Activated naive CD8-positive, alpha-beta T cell treated with anti-CD3 and anti-CD28 coated beads, Interleukin-2, amount 50 U/mL, for 16 hours (primary cell): Measurements from ENCODE around the gene CYP27C1.
"Not testable (repeated sequence)": the region's sequence is repeated elsewhere in the genome, so short reads cannot be mapped to it uniquely, and the experiment has no call there.

Experiments used
- DNase-seq: peaks from one replicate; pipeline ENCODE4 v3.0.0-alpha.2; 2020; ENCODE audit warnings: low read depth, low spot score

Gene CYP27C1

DNA sequence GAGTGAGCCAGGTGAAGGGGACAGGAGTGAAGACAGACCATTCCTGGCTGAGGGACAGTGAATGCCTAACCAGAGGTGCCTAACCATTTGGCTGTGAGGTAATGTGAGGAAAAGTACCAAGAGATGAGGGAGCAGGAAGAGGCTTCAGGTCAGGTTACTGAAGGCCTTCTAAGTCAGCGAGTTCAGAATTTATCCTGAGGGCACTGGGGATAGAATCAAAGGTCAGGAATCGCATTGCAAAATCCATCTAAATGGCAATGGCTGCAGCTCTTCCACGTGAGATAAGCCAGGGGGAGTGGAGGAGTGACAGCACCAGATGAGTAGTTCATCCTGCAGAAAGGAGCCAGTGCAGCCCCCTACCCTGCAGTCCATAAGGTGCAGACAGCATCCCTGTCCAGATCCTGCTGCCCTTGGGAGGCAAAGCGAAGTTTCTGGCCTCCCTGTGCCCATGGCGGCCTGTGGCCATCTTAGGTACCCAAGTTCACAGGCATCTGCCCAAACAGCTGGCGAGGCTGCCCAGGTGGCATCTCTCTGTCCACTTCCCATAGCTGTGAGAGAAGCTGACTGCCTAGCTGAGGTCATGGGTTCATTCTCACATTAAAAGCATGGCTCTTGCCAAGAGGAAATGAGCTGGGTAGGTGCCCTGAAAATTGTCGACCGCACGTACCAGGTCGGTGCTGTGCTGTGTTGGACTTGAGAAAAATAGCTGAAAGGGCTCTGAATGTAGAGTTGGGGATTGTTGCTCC, 49.5 kb downstream of the CYP27C1 start:
- no peak for DNase-seq

DNA sequence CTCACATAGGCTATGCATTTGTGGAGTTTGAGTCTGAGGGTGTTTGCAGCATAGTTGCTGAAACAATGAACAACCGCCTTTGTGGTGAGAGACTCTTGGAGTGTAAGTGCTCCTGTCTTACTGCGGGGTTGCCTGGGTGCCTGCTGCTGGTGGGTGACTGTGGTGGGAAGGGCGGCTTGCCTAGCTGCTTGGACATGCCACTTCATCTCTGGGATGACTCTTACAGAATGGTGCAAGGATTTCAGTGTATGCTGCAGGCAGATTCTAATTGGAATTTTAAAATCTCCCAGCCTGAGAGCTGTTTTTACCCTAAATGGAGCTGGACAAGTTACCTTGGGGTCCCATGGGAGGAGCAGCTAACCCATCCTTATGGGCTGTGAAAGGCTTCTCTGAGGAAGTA, 50.1 kb downstream of the CYP27C1 start:
- DNase-seq, result no peak

DNA sequence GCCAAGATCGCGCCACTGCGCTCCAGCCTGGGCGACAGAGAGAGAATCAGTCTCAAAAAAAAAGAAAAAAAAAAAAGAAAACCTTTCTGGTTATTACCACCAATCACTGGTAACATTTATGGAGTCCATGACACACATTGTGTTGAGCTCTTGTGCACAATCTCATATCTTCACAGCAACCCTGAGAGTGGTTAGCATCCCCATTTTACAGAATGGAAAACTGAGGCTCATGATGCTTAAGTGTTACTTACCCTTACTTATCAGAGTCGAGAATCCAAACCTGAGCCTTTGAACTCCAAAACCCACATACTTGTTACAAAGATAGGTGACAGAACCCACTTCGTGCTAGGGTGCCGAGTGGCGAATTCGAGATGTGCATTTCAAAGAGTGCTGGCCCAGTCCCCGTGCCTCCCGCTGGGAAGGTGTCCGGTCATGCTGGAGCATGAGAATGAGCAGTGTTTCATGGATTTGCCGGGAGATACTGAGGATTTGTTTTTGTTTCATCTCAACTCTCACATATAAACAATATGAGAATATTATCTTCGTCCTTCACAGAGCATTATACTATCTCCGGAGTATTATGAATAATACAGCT, 50.9 kb downstream of the CYP27C1 start:
- DNase-seq, result no peak

DNA sequence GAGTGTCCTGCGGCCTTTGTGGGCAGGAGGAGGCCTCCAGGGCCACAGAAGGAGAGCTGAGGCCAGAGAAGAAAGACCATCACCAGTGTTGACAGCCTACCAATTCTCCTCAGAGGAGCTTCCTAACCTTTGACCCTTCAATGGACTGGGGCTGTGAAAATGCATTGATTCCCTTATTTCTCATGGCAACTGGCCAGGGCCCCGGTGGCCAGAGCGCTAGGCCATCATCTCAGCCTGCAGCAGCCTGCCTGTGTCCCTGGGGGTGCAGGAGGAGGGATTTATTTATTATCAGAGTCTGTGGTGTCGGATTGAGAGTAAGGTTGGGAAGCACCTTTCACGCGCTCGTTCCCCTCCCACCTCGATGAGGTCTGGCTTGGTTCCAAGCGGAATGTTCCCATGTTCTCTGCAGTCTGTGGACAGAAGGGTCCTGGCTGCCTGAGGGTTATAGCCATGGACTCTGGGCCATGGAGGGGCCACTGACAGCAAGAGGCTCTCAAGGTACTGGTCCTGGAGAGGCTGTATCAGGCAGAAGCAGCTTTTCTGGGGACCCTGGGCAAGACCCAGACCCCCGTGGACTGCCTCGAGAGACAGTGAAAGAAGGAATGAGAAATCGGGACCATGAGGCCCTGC, 53.8 kb downstream of the CYP27C1 start:
- DNase-seq, result no peak

DNA sequence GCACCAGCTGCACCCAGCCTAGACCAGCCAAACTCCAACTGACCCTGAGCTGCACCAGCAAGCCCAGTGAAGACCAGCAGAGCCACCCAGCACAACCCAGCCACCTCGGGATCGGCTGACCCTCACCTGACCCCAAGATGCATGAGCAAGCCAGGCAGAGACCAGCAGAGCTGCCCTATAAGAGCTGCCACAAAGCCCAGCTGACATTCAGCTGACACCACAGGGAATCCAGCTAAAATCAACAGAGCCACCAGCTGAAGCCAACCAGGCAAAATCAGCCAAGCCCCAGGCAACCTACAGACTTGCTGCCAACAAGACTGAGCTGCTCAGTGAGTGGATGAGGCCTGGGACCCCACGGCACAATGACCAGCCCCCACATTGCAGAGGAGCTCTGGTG, 54.6 kb downstream of the CYP27C1 start:
- DNase-seq, result no peak

DNA sequence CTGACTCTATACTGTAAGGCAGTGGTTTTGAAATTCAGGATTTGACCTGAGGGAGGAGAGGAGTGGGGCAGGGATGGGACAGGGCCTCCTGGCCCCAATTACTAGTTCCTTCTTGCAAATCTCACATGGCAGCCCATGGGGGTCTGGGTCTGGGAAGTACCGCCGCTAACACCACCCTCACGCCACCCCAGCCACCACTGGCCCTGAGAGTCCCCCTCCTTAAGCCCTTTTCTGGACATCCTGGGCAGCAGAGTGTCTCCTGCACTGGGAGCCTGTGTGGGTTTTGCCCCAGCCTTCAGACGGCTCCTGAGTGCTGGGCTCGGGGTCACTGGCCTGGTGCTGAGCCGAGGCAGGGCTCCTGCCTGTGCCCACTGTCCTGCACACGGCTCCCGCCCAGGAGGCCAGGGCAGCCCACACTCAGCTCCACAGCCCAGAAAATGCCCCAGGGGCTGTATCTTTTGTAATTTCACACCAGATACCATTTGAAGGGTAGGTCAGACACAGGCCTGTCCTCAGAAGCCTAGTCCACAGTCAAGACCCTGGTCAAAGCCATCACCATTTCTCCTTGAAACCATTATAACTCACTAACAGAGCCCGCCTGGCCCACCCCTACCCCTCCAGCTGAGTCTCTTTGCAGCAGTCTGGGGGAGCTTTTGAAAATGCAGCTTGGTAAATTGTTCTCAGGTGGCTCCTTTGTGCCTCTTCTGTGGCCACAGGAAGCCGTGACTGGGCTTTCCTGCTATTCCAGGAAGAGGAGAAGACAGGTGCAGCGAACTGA, 55.1 kb downstream of the CYP27C1 start:
- DNase-seq, result no peak

DNA sequence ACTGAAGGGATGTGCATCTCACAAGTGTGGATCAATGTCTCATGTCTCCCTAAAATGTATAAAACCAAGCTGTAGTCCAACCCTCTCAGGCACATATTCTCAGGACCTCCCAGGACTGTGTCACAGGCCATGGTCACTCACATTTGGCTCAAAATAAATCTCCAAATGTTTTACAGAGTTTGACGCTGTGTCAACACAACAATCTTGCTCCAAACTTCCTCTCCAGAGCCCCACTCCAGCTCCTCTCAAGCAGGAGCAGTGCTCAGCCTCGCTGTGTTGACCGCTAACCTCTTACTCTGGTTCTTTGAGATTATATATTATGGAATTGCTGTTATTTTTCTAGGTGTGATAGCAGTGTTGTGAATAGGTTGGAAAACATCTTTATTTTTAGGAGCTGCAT, 56.2 kb downstream of the CYP27C1 start:
- DNase-seq, result no peak

DNA sequence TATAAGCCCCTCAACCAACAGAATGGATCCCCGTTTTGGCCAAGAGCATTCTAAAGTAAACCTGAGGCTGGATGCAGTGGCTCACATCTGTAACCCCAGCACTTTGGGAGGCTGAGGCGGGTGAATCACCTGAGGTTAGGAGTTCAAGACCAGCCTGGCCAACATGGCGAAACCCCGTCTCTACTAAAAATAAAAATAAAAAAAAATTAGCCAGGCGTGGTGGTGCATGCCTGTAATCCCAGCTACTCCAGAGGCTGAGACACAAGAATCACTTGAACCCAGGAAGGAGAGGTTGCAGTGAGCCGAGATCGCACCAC, 57.1 kb downstream of the CYP27C1 start:
- not testable (repeated sequence) for DNase-seq

DNA sequence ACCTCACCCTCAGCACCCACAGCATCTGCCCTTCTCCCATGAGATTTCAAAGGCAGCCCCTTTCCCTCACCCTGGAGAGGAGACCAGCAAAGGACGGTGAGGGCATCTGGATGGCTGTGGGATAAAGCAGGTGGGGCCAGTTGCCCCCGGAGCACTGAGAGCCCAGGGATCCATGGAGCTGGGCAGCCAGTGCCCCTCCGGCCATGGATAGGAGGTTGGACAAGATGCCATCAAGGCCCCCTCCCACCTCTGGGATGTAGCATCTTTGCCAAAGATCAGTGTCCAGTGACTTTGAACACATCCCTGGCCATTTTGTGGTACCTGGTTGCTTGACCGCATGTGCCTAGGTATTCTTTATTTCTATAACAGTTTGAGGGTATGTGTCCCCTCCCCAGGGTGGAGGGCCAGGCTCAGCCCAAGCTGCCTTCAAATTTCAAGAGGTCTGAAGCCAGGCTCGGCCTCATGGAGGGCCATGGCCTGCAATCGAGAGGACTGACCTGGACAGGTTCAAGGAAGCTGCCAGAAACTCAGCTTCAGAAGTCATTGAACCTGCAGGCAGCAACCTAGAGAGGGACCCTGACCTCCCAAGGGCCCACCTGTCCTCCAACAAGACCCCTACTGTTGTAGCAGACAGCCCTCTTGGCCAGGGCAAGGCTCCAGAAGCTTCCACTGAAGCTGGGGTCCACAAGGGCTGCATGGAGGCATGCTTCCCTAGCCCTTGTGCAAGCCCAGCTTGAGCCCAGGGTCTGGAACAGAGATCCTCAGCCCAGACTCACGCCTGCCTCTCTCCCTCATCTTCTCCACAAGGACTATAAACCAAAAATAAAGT, 57.6 kb downstream of the CYP27C1 start:
- DNase-seq, result no peak

DNA sequence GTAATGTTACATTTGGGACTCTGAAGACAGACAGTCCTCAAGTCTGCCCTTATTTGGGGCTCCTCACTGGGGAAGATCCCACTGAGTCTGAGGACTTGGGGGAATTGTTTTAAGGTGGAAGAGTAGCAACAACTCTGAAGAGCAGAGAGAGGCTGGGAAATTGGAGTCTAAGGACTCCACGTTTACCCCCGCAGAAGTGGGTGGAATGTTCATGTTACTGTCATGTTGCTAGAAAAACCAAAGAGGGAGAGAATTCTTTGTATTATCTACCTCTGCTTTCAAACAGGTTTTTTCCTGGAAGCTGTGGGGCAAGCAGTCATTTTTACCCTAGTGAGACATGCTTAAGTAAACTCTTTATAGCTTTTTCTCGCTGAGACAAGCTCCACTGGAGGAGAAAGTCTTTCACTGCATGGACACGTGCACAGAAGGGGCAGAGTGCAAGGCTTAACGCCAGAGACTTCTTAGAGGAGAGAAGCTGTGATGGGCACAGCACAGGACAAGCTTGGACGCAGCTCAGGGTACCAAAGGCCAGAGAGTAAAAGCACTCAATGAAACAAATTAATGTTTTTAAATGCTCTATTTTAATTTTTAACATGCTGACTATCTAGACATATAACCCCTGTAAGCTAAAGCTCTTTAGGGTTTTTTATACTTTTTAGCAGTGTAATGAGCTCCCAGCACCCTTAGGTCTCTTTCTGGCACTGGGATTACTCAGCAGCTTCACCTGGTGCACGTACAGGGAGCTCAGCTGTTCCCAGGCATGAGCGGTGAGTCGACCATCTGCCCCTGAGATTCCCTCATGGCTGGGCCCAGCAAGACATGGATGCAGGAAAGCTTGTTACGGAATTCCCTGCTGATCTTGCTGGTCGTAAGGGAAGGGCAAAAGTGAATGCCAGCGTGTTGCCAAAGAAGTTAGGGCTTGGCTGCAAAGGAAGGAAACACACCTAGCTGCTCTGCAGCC, 58.6 kb downstream of the CYP27C1 start:
- DNase-seq, result no peak

DNA sequence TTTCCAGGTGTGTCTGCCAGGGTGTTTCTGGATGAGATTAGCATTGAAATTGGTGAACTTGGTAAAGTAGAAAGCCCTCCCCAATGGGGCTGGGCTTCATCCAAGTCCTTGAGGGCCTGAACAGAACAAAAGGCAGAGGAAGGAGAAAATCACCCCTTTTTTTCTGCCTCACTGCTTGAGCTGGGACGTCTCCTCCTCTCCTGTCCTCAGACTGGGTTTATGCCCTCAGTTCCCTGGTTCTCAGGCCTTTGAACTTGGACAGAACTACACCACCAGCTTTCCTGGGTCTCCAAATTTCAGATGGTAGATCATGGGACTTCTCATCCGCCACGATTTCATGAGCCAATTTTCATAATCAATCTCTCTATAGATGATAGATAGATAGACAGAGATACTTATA, 59.4 kb downstream of the CYP27C1 start:
- DNase-seq, result no peak

DNA sequence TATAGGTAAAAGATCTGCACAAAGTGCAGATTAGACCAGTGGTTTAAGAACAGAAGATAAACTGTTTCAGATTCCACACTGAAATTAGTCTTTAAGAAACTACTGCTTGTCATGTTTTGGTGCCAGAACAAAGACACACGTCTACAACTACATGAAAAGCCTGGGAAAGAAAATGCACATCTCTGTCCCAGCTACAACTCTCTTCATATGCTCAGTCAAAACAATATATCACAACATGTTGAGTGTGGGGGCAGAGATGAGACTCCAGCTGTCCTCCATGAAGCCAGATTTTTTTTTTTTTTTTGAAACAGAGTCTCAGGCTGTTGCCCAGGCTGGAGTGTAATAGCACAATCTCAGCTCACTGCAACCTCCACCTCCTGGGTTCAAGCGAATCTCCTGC, 60.6 kb downstream of the CYP27C1 start:
- no peak for DNase-seq

DNA sequence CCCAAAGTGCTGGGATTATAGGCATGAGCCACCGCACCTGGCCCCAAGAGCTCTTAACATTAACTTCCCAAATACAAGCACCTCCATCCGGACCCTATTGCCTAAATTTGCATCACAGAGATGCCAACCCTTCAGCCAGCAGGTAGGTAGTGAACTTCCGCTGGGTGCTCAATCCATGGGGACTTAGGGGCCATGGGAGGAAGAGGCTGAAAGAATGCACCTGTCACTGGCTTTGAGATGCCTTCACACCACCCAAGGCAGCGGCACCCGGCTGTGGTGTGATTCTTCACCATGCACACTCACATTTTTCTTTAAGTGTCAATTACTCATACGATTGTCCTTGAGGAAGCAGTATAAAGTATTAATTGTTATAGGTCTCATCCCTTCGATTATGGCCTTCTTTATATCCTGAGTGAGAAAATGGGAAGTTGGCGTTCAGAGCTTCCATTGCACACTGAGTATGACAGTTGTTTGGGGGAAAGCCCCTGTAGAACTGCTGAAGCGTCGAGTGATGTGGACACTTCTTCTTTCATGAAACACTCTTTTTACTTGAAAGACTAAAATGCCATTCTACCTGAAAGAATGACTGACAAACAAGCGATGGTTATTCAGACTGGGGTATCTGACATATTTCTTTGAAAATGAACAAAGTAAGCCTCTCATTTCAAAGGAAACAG, 61.3 kb downstream of the CYP27C1 start:
- DNase-seq, result no peak

DNA sequence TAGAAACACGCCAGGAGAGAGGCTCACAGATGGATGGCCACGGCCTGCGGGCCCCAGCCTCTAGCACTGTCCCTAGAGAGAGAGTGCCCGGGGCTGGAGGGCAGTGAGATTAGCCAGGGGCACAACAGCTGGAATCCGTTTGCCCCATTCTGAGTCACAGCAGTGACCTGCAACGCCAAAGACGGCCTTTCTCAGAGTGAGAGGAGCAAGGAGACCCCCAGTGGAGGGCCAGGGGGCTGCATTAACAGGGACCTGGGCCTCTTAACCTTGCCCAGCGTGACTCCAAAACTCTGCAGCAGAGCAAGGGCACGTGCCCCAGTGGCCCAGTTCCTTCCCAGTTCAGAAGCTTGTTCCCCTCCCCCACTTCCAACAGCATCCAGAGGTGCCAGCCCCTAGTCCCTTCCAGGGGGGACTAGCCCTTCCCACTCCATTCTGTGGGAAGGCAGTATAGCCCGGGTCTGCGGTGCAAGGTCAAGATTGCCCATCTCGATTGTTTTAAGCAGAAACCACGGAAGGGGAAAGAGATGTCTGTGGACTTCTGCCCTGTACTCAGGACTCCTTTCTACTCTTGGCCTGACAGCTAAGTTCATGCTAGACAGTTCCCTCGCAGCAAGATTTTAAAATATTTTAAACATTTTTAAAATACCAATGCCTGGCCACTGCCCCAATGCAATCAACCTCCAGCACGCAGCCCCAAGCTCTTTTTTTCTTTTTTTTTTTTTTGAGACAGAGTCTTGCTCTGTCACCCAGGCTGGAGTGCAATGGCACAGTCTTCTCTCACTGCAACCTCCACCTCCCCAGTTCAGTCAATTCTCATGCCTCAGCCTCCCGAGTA, 62.2 kb downstream of the CYP27C1 start:
- no peak for DNase-seq

DNA sequence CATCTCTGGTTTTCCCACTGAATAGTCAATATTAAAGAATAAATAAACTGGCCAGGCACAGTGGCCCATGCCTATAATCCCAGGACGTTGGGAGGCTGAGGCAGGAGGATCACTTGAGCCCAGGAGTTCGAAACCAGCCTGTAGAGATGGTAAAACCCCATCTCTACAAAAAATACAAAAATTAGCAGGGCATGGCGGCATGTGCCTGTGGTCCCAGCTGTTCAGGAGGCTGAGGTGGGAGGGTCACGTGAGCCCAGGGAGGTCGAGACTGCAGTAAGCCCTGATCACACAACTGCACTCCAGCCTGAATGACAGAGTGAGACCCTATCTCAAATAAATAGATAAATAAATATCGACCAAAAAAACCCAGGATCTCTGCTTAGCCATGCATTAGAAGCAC, 63.0 kb downstream of the CYP27C1 start:
- no peak for DNase-seq

DNA sequence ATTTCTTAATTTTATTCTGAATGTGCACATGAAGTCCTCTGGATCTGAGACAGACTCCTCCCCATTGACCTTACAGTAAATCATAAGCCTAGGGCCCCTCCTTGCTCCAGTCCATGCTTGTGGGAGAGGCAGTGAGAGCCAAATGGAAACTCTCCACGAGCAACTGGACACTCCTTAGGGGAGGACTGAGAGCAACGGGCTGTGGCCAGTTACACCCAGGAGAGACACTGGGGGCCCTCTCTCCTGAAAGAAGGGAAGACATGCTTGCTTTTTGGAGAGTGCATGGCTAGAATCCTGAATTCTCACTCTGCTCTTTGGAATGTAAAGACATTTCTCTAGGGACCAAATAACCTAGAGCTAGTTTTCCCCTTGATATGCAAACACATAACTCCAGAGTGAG, 64.2 kb downstream of the CYP27C1 start:
- DNase-seq, result no peak

DNA sequence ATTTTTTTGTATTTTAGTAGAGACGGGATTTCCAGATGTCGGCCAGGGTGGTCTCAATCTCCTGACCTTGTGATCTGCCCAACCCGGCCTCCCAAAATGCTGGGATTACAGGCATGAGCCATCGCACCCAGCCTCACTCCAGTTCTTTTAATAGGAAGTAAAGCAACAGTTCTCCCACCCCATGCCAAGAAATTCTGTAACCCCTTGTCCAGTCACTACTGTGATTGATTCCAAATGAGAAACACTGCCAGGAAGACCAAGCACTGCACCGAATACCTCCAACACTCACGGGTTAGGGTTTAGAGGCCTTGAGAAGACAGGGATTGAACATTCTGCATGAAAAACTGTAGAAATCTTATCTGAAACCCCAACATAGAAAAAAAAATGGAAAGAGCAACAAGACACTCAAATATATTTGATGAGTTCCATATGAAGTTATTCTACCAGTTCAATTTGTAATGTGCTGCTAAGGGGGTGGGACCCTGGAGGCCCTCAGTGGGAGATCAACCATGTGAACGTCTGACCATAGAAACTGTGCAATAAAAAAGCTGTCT, 65.0 kb downstream of the CYP27C1 start:
- DNase-seq, result no peak

DNA sequence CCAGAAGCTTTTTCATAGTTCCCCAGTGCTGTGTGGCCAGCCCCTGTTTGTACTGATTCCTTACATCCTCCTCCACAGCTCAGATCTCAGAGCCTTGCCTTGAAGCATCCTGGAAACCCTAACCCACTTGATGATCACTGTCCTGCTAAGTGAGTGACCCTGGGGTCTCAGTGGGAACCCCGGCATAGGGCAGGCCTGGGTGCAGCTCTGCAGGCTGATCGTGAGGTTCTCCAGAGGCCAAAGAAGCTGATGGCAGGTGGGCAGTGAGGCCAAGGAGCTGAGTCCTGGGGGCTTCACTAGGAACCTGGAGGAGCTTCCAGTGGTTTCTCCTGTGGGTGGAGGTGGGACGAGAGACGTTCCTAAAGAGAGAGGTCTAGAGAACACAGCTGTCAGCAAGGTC, 65.7 kb downstream of the CYP27C1 start:
- no peak for DNase-seq

DNA sequence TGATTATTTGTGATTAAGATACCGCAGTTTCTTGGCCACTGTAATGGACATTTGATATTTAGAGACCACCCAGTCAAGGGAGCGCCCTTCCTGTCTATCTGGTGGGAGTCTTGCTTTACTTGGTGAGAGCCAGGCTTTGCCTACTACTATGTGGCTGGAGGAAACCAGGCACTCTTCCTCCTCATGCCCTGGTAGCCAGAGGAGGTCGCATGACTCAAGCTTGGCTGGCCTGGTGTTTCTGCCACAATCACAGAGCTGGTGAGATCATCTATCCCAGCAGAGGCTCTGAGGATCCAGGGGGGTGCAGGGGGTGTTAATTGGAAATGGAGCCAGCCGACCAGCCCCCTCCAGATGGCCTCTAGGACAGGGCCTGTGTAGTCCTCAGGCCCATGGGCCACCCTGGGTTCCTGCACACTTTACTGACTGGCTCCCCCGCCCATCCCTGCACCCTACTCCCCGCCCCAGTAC, 66.4 kb downstream of the CYP27C1 start:
- DNase-seq, result no peak
